NCI-H774 (cell line): ENCODE results near the gene ENKD1.

Source experiments
- DNase-seq: peaks from one replicate; lab custom pipeline; 2025; lab: John Stamatoyannopoulos, UW

The ENKD1 gene

DNA sequence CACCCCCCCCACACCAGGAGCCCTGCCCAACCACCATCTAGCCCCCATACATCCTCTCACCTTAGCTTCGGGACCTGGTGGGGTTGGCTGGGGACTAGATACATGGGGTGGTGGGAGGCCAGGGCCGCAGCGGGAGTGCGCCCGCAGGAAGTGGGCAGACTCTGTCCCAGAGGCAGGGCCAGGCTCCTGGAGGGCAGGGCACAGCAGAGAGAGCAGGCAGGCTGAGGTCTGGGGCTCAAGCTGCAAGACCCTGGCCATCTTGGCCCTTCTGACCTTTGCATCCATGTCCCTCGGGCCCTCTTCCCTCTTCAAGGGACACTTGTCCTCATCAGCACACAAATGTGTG lies 2.7 kb downstream of the ENKD1 start:
- DNase-seq: no peak

- no peak for DNase-seq
These were observed 3.2 kb downstream of the ENKD1 start for GRCh38 chr16:67663151-67663876.

DNA sequence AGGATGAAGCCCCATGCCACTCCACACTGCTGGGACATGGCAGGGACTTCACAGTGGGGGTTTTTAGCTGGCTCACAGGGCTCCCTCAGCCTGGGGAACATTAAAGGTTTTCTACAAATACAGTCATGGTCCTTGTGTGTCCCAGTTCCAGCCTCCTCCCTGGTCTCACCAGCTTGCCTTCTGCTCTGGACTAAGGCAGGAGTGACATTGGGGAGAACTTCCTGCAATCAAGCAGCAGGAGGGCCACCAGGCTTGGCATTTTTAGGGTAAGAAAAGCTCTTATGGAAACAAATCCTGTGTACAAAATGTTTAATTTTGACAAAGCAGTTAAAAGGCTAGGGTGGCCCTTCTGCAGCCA lies 3.9 kb downstream of the ENKD1 start:
- DNase-seq: no peak

GRCh38 chr16:67661886-67662652 lies 4.5 kb downstream of the ENKD1 start:
- no peak for DNase-seq

GRCh38 chr16:67661101-67661761 lies 5.3 kb downstream of the ENKD1 start:
- no peak for DNase-seq

- DNase-seq: peak; percentile 91
These were observed 6.0 kb downstream of the ENKD1 start, which contains the start of gene PARD6A for GRCh38 chr16:67660564-67661028. PARD6A (plus strand) TSS chr16:67660960; CDS start chr16:67661039, 79 bp downstream.

DNA sequence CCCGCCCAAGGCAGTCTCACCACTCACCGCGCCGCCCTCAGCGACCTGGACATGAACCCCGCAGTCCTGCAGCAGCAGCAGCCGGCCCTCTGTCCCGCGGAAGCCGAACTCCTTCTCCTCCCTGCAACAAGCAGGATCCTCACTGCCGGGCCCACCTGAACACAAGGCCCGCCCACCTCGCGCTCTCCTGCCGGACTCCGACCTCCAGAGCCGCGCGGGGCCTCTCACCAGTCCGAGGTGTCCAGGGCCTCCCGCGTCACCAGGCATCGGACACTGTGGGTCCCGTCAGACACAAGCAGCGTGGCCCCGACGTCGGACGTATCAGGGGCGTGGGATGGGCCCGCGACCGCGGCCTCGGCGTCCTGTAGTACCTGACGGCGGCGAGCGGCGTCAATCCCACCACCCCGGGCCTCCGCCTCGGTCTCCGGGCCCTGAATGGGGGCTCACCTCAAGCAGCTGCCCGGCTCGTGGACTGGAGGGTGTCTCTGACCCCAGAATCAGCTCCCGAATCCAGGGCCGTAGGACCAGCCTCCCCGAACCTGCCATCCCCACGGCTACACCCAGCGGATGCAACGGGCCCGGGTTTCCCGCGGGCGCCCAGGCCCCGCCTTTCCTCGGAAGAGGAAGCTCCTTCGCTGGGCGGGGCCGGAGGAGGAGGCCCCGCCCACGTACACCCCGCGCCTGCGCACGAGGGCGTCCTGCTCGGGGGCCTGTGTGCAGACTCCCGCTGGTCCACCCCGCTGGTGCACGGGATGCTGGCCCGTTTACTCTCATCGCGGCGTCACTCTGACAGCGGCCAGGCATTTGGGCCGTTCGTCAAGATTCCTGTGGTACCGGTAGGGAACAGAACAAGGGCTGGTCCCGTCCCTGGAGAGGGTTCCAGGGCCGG lies 6.6 kb downstream of the ENKD1 start, which contains the start of gene ACD:
TSS of gene ACD (minus strand) at position 586 of the 889 bp plus-strand sequence. CDS start at position 546, 40 bp downstream.
- DNase-seq: peak; percentile 74

- no peak for DNase-seq
These were observed 7.5 kb downstream of the ENKD1 start for GRCh38 chr16:67658849-67659674.

DNA sequence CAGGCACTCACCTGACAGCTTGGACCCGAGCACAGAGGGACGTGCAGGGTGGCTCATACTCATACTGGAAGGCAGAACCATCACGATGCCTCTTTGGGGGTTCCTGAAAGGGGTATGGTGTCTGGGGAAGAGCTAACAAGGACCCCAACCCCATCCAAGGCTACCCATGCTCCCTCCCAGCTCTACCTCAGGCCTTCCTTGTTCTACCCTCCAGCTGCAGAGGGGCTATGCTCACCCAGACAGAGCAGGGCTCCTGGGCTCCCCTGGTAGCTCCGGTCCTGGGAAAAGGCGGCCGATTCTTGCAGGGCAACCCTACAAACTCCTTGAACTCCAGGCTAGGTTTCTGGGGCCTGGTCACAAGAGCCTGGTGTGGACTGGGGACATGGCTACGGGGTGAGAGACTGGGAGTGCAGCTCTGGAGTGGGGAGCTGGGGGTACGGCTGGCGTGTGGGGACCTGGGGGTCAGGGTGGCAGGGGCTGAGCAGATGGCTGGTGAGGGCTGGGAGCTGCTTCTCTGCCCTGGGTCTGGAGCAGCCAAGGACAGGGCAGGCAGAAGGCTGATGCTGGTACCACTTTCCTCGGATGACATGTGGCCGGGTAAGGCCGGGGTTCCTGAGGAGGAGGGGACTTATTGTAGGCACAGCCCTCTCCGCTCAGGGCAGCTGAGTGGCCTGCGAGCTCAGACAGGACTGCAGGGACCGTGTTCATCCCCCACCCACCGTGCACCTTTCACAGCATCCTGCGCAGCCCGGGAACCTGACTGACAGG lies 8.6 kb downstream of the ENKD1 start:
- DNase-seq: no peak

DNA sequence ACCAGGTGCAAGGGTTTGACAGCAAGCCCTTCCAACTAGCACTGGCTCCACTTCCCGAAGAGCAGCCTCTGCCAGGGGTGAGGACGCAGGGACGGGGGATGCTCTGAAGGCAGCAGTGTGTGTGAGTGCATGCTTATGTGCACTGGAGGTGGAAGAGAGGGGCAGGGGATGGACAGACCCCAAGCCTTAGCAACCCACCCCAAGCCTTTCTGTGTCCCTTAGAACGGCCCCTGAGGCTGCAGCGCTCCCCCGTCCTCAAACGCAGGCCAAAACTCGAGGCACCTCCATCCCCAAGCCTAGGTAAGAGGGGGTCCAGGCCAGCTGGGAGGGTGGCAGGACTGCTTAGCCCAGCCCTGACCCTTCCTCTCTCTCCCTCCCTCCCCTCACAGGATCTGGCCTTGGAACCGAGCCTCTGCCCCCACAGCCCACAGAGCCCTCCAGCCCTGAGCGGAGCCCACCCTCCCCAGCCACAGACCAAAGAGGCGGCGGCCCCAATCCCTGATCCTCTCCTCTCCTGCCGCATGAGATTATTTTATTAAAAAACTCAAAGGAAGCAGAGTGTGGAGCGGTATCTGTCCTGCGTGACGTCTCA lies 9.4 kb downstream of the ENKD1 start:
- no peak for DNase-seq

DNA sequence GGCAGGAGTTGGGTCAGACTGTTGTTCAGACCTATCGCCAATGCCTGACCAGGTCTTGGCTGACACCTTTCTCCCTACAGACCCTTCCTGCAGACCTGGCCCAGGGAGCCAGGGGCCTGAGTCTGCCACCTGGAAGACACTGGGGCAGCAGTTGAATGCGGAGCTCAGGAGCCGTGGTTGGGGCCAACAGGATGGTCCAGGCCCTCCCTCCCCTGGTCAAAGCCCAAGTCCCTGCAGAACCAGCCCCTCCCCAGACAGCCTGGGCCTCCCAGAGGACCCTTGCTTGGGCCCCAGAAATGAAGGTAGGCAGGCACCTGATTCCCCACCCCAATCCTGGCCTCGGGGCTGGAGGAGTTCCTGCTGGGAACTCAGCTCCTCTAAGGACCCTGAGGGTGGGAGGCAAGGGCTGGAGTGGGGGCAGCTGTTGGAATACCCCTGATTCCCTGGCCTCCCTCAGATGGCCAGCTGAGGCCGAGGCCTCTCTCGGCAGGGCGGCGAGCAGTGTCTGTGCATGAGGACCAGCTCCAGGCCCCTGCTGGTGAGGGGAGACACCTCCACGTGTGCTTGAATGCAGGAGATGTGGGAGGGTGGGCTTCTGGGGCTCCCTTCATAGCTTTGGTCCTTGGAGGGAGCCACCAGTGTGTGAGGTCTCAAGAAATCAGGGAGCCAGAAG lies 10.1 kb downstream of the ENKD1 start:
- DNase-seq: no peak

- no peak for DNase-seq
These were observed 11.2 kb downstream of the ENKD1 start for GRCh38 chr16:67655363-67655762.

DNA sequence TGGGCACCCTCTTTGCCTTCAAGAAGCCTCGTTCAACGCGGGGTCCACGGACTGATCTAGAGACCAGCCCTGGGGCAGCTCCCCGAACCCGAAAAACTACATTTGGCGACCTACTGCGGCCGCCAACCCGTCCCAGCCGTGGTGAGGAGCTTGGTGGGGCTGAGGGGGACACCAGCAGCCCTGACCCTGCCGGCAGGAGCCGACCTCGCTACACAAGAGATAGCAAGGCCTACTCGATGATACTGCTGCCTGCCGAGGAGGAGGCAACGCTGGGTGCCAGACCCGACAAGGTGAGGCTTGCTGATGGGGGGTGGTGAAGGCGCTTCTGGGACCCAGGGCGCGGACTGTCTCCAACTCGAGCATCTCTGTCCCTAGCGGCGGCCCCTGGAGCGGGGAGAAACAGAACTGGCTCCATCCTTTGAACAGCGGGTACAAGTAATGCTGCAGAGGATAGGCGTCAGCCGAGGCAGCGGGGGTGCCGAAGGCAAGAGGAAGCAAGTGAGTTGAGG lies 12.1 kb downstream of the ENKD1 start:
- no peak for DNase-seq

GRCh38 chr16:67653789-67654402 lies 12.7 kb downstream of the ENKD1 start:
- no peak for DNase-seq

DNA sequence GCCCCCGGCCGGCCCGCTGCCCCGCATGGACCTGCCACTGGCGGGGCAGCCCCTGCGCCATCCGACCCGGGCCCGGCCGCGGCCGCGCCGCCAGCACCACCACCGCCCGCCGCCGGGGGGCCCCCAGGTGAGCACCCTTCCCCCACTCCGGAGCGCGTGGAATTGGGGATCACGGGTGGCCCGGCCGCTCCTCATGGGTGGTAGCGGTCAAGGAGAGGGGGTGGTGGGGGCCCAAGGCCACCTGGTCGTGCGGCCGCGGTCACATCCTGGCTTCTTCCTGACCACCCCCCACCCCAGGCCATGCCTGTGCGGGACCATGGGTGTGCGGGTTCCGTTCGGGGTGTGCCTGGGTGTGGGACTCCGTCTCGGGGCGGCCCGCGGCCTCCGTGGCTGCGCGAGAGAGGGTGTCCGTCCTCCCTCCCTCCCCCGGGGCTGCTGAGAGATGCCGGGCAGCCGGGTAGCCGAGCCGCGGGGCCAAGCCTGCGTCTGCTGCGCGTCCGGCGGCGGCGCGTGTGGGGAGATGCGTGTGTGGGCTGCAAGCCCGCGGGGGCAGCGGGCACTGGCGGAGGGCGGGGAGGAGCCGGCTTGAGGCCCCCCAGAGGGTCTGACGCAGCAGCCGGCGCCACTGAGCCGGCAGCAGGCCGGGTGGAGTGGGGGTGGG lies 13.3 kb downstream of the ENKD1 start:
- no peak for DNase-seq

DNA sequence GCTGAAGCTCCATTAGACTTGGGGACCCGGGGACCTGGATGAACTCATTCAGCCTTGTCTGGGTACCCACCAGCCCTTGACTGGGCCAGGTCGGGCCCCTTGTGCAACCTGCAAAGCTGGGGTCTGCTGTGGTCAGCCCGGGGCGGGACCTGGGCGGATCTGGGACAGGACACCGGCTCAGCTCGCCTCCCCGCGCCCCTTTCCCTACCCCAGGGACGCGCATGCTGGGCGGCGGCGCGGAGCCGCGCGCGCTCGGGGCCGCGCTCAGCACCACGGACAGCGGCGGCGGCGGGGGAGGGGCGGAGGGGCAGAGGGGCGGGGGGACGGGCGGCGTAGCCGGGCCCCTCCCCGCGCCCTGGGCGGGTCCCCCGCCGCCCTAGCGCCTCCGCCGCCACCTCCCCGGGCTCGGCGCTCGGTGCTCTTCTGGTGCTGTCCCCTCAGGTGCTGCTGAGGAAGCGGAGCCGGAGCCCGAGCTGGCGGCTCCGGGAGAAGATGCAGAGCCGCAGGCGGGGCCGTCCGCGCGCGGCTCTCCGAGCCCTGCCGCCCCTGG lies 13.9 kb downstream of the ENKD1 start:
- DNase-seq: no peak

- DNase-seq: no peak
These were observed 14.7 kb downstream of the ENKD1 start for GRCh38 chr16:67651847-67652246.

GRCh38 chr16:67651039-67651438 lies 15.5 kb downstream of the ENKD1 start:
- DNase-seq: no peak
